Loucy (cell line): Measurements from ENCODE around the gene GSTA3.

Experiments
- CTCF ChIP-seq: fragments of 200-600 bp; sonication (generic); conservative IDR thresholded peaks from 2 replicates; pipeline ENCODE4 v1.5.1; 2014; ENCODE audit warnings: mild to moderate bottlenecking, antibody characterized with exemption, low read length
- EZH2phosphoT487 ChIP-seq: fragments of 200-600 bp; IDR thresholded peaks from 2 replicates; pipeline ENCODE4 v1.6.1; 2018; ENCODE audit warnings: antibody characterized with exemption, mild to moderate bottlenecking, moderate library complexity, borderline replicate concordance

- no peak for TF ChIP-seq CTCF
- TF ChIP-seq EZH2phosphoT487 = no peak
Observed at GRCh38 chr6:52922161-52922560, 12.7 kb upstream of the GSTA3 start.
